HG03060 (cell line): ENCODE measurements around the gene SYNGR2.

Experiments used
- ATAC-seq: cut with Tn5 transposase; IDR thresholded peaks from one replicate; pipeline ENCODE4 v1.9.1; 2021; ENCODE audit warnings: low read depth, moderate number of reproducible peaks; ENCODE audit not compliant: unreplicated experiment

The SYNGR2 gene

DNA sequence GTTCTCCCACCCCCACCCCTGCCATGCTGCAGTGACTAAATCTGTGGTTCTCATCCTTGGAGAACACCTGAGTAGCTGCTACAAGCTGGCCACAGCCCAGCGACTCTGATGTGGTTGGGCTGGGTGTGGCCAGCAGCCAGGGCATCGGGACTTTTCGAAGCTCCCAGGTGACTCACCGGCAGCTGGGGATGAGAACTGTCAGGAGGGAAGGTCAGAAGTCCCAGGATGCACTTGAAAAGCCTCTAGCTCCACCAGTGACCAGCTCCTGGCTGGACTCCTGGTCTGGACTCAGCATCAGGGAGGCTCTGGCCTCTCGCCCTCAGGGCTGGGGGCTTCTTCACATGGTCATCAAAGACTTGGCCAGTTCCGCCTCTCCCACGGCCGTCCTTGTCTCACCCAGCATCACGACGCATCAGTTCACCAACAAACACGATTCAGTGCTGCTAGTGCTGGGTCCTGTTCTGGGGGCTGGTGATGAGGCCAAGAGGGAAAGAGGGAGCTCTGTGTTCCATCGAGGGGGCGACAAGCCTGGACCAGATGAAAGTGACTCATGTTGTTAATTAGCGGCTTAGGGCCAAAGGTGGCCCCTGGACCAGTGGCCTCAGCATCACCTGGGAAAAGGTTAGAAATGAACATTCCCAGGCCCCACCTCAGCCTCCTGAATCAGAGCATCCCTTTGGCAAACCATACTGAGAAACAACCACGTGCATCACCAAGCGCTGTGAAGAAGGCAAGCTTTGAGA is 26.1 kb upstream of the SYNGR2 start:
- ATAC-seq, result no peak

DNA sequence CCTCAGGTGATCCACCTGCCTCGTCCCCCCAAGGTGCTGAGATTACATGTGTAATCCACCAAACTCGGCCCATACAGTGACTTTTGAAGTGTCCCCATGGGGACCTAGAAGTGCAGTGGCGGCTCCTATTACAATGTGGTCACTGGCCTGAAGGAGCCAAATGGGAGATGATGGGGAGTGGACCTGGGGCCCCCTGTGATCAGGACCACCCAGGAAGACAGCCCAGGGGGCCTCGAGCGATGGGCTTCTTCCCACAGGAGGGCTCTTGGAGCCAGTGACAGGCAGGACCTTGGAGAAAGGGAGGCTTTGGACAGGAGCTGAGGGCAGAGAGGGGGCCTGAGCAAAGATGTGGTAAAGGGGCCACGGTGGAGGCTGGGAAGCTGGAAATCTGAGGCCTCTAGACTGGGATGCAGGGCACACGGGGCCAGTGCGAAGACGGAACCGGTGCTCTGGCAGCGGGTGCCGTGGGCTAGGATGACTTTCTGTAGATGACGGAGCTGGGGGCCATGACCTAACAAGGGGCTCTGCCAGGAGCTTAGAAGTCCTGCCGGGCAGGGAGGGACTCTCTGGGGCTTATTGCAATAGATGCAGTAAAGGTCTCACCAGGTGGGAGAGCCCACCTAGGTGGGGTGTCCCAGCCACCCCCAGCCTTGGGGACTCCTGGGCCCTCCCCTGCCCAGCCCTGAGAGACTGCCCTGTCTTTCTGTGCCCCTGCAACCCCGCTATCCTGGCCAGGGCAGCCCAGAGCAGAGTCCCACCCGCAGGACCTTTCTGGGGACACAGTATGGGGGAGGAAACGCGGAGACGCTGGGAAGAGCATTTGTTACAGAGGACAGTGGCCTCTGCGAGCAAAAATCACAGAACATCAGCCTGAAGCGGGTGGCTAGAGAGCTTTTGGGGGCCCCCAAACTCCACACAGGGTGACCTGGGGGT is 24.9 kb upstream of the SYNGR2 start:
- ATAC-seq, result no peak

DNA sequence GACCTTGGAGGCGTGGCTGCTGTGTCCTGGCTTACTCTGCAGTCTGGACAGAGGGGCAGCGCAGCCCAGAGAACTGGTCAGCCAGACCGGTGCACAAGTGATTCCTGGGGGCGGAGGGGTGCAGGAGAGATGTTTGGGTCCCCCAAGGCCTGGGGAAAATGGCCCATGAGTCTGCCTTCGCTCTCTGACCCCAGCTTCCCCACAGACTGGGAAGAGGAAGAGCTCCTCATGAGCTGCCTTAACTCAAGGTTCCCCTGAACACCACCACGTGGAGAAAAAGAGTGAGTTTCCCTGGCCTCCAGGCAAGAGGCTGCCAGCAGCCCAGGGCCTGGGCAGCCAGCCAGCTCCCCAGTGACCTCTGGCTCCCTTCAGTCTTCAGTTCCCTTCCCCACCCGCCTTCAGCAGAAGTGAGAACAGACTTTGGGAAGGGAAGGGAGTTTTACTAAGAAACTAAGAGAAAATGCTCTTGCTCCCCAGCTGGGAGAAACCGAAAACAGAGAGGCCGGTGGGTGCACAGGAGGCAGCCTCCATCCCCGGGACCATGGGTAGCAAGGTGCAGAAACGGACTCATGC is 24.1 kb upstream of the SYNGR2 start:
- no peak for ATAC-seq

DNA sequence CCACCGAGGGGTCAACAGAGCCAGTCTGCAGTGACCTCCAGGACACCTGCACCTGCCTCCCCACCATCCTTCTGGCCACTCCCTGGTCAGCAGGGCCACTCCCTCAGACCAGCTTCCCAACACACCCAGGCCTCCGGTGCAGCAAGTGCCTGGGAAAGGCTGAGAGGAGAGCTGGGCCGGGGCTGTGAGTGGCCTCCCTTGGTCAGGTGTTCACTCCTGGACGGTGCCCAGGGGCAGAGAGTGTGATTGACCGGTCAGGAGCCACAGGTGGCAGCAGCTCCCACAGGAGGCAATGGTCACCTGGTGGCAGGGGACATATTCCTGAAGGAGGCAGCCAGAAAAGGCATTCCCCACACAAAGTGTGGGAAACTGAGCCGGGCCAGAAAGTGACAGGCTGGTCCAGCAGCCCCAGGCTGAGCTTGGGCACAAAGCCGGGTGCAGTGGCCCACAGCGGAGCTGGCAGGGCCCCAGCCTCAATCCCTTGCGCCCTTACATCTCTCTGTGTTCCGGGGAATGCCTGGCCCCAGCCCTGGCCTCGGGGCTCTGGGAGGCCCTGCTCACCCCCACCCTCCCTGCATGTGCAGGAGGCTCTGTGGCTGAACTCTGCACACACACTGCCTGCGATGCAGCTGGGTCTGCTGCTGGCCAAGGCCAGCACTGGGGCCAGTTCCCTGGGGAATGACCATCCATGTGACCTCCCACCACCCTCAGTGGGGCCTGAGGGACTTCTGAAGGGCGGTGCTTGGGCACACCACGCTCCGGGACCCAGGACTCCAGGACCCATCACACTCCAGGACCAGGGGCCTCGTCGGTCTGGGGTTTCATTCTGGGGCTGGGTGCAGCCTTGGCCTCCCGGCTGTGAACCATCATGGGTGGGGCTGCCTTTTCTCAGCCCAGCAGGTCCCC is 23.4 kb upstream of the SYNGR2 start:
- ATAC-seq, result no peak

DNA sequence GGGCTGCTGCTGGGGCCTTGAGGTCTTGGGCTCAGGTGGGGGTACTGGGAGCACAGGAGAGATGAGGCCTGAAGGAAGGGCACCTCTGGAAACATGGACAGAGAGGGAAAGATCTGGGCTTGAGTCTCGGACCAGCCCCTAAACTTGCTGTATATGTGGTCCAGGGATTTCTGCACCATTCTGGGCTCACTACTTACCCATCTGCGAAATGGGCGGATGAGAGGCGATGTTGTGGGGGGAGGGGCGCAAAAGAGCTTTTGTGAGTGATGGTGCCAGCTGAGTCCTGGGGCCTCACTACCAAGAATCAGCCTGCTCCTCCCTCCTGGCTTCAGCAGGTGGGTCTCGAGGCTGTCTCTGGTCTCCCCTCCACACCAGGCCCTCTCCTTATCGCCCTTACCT is 21.9 kb upstream of the SYNGR2 start:
- ATAC-seq, result no peak

DNA sequence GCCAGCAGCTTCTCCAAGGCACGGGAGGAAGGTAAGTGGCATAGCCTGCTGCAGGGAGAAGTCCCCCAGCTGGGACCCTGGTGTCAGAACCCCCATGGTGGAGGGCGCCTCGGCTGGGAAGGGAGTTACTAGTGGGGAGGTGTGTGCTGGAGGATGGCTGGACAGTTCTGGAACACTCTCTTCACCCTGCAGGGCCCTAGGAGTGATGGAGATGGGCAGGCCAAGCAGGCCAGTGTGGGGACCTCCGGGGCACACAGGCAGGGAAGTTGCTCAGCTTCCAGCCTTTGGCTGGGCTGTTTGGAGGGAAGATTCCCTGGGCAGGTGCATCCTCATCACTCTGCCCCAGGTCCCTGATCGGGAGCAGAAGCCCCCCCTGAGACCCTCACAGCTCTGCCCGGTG is 21.5 kb upstream of the SYNGR2 start:
- ATAC-seq, result no peak

DNA sequence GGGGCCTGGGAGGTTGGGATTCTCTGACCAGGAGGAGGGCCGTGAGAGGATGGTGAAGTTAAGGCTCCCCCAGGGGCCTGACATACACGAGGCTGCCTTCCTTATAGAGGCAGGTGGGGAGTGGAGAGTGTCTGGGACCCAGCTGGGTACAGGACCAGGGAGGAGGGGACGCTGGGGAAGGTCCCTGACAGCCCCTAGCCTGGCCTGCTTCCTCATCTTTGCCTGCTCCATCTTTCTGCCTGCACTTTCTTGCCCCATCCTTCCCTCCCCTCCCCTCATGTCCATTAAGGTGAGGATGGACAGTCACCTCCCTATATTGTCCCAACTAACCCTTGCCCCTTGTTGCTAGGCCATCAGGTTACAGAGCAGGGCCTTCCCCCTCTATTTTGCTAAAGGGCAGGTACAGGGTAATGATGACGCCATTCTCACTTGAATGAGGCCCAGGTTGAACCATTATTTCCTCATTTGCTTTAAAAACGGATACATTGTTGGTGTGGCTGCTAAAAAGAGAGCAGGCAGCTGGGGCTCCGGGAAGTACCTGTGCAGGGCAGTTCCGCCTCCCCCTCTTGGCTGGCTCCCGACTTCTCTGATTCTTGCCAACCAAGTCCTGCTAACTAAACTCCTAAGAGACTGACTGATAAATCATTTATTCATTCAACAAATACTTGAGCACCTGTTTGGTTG is 20.9 kb upstream of the SYNGR2 start:
- peak; percentile 54 for ATAC-seq

DNA sequence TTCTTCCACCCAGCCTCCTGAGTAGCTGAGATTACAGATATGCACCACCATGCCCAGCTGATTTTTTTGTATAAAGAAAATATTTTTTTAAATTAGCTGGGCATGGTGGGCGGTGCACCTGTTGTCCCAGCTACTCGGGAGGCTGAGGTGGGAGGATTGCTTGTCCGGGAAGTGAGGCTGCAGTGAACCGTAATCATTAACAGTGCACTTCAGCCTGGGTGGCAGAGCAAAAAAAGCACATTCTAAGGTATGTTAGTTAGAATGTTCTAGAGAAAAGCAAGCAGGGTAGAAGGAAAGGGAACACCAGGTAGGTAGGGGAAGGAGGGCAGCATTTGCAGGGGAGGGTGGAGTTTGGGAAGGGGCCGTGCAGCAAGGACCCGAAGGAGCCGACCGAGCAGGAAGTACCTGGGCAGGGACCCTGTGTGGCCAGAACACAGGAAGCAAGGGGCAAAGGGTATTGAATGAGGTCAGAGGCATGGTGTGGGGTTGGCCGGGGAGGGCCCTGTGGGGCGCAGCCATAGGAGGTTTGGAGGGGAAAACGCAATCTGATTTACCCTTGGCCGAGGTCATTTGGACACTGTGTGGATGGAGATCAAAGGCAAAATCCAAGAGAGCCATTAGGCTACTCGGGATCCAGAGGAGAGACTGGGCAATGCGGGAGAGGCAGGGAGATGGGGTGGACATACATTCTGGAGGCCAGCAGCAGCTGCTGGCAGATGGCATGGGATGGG is 19.9 kb upstream of the SYNGR2 start:
- ATAC-seq, result no peak

DNA sequence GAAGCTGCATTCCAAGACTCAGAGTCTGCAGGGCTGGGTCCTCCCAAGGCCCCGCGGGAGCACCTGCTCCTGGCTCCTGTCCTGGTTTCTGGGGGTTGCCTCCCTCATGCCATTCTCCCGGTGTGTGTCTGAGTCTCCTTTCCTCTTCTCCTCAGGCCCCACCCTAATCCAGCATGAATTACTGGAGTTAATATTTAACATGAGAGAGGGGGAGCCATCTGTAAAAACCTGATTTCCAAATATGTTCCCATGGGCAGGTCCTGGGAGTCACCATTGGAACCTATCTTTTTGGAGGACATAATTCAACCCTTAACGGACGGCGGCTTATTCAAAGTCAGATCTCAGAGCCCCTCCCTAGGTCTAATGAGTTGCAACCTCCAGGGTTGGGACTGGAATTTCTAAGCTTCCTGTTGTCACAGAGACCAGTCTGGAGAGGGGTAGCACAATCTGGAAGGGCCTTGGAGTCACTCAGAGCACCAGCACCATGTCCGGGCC is 16.8 kb upstream of the SYNGR2 start:
- ATAC-seq, result no peak

DNA sequence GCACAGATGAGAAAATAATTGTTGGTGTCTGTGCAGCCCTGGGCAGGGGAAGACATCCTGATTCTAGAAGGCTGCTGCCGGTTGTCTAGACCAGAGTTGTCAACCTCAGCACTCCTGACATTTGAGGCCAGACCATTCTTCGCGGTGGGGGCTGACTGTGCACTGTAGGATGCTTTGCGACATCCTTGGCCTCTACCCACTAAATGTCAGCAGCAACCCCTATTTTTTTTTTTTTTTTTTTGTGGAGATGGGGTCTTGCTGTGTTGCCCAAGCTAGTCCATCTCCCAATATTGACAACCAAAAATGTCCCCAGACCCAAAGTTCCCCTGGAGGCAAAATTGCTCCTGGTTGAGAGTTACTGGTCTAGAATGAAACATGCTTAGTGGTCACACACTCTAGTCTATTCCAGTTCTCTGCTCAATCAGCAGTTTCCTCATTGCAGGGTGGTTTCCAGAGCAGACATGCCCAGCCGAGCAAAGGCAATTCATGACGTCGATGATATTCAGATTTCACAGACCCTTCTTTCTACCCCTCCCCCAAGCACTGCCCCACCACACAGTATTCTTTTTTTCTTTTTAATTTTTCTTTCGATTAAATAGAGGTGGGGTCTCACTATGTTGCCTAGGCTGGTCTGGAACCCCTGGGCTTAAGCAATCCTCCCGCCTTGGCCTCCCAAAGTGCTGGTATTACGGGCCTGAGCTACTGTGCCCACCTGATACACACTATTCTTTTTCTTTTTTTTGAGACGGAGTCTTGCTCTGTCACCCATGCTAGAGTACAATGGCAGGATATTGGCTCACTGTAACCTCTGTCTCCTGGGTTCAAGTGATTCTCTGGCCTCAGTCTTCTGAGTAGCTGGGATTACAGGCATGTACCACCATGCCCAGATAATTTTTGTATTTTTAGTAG is 13.2 kb upstream of the SYNGR2 start:
- peak; percentile 33 for ATAC-seq

DNA sequence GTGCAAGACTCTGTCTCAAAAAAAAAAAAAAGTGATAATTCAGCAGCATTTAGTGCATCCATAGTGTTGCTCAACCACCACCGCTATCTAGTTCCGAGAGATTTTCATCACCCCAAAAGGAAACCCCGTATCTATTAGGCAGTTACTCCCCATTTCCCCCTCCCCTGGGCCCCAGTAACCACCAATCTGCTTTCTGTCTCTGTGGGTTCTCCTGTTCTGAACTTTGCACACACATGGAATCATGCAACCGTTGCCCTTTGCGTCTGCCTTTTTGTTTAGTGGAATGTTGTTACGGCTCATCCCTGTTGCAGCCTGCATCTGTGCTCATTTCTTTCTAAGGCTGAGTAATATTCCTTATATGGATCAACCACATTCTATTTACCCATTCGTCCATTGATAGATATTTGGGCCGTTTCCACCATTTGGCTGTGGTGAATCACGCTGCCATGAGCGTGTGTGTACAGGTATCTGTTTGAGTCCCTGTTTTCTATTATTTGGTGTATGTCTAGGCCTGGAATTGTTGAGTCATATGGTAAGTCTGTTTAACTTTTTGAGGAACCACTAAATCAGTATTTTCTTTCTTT is 8.7 kb upstream of the SYNGR2 start:
- ATAC-seq, result no peak

DNA sequence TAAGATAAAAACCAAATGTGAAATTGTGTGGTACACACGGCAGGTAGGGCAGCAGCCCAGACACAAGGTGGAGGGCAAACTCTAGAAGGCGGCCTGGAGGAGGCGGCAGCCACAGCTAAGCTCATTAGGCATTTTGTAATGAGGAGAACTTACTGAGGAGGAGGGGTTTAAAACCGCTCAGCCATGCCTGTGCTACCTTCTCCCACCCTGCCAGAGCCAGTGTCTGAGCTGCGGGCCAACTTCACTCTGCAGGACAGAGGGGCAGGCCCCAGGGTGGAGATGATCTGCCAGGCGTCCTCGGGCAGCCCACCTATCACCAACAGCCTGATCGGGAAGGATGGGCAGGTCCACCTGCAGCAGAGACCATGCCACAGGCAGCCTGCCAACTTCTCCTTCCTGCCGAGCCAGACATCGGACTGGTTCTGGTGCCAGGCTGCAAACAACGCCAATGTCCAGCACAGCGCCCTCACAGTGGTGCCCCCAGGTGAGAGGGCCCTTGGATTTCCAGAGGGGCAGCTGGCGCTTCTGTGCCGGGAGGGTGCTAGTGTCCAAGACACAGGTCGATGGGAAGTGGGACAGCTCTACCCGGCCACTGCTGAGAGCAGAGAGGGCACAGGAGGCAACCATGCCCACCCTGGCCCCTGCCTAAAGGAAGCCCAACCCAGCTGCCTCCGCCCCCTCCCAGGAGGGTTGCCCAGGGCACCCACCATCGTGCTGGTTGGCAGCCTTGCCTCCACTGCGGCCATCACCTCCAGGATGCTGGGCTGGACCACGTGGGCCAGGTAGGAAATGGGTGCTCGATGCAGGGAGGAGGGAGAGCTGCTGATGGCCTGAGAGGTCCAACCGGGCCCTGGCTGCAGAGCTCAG is 4.3 kb upstream of the SYNGR2 start:
- ATAC-seq, result no peak

DNA sequence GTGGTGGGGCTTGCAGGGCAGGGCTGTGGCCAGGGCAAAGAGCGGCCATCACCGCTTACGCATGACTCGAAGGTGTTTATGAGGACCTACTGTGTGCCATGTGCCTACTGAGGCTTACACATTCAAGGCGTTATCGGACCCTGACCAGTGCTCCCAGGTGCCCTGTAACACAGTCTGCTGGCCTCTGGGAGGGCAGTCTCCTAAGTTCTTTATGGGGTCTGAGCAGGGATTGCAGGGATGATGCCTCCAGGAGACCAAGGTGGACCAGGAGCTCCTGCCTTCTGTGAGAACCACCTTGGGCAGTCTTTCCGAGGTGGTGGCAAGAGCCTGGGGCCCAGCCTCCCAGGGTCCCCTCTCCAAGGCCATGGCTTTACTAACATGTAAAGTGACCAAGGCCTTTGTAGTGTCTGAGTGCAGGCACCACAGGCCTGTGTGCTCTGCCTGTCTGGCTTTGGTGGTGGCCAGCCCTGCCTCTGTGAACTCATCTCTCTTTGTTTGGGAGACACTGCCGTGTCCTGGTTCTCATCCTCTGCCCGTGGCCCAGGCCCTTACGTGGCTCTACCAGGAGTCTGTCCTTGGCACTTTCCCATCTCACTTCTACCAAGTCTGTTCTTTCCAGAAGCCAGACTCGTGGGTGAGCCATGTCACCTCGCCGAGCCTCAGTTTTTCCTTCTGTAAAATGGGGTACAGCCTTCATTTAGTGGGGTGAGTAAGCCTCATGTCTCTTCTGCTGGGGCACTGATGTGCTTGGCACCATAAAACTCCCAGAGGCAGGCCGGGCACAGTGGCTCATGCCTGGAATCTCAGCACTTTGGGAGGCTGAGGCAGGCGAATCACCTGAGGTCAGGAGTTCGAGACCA is 3.4 kb upstream of the SYNGR2 start:
- no peak for ATAC-seq

DNA sequence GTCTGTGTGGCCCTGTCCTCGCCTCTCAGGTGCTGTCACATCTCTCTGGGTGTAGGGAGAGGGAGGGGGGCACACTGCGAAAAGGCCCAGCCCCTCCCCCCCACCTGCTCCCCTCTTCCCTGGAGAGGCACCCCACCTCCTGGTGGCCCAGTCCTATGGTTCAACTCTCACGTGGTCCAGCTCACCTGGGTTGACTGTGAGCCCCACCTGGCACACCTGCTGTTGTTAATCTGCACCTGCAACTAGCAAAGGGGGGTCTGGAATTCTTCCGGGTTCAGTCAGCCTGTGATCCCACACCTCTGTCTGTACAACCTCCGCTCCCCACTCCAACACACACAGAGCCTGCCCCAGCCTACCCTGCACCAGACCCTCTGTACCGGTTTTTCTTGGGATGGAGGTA is 2.0 kb upstream of the SYNGR2 start:
- no peak for ATAC-seq

DNA sequence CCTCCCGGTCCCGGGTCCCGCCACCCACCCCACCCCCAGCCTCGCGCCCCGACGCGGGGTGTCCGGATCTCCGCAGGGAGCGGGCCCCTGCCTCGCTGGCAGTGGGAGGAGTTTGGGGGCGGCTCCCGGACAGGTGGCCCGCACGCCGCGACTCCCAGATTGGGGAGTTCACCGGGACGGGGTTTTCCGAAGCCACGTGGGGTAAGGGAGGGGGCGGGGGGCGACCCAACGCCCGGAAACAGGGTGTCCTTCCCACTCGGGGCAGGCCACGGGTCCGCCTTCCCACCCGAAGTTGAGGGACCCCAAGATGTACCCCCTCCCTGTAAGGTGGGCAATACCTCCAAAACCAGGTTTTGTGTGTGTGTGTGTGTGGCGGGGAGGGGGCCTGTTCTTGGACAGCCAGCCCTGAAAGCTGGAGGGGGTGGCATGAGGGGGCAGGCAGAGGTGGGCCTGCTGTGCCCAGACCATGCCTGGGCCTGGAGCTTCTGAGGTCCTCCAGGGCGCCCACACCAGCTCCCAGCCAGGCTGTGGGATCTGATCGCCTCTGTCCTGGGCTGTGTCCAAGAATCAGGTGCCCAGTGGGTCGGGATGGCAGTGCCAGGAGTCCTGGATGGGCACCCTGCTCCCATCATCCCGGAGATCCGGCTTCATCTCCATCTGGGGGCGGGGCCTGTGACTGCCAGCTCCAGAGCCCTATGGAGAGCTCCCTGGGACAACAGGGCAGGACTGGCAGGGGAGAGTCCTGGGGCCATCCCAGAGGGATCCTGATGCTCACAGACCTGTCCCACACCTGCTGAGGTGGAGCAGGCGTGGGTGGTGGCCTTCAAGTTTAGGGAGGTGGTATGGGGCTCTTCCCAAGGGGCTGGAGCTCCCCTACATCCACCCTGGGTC is 767 bp downstream of the SYNGR2 start:
- no peak for ATAC-seq
